Measurements from ENCODE around the gene VSTM2L.

The VSTM2L gene

GRCh38 chr20:37980876-37981275 lies 77.9 kb downstream of the VSTM2L start:
- WGBS (ENCODE audit: extremely low coverage, insufficient coverage, insufficient read length), result no CpG with 5 or more reads among the region's 6 CpGs
- H3K18ac ChIP-seq (ENCODE audit: low read length), result no peak overlapping the region
- H3K4ac ChIP-seq (ENCODE audit: low read depth, low read length), result no peak overlapping the region
- no peaks in the 10 kb centered on the region for H3K79me2 ChIP-seq (ENCODE audit: control insufficient read depth, insufficient read depth, low read length, poor library complexity)
- no peaks in the 10 kb centered on the region for H3K79me1 ChIP-seq (ENCODE audit: low read length)
- peaks cover 6 to 9% of the 10 kb centered on the region in 2 experiments for H3K36me3 ChIP-seq (ENCODE audit: control insufficient read depth in 1 of 2, insufficient read depth in 2 of 2, low read length in 2 of 2)
- H4K12ac ChIP-seq (ENCODE audit: low read depth, low read length), result no peak overlapping the region
- no peak overlapping the region for H4K8ac ChIP-seq (ENCODE audit: low read depth, low read length)
- no peak overlapping the region for H2AK5ac ChIP-seq (ENCODE audit: low read length)
- H3K9ac ChIP-seq (ENCODE audit: low read length), result no peak overlapping the region
- DNase-seq, result no peak
- H3K27me3 ChIP-seq (ENCODE audit: insufficient read depth, low read length), result no peaks in the 10 kb centered on the region
- H2AFZ ChIP-seq (ENCODE audit: insufficient read depth, low read length, poor library complexity), result no peak overlapping the region
- no peak overlapping the region for H3K4me3 ChIP-seq (ENCODE audit: low read depth, low read length)
- H2BK120ac ChIP-seq (ENCODE audit: insufficient read depth, low read length, poor library complexity), result no peak overlapping the region
- H2BK5ac ChIP-seq (ENCODE audit: low read depth, low read length, poor library complexity), result no peak overlapping the region
- H3K4me2 ChIP-seq (ENCODE audit: low read length), result no peak overlapping the region
- H3K23ac ChIP-seq (ENCODE audit: low read length), result no peak overlapping the region
- no peak overlapping the region for H3K14ac ChIP-seq (ENCODE audit: low read length)
- H3K9me3 ChIP-seq (ENCODE audit: insufficient read depth, low read depth, low read length), result peaks cover 2% of the 10 kb centered on the region
- H3K4me1 ChIP-seq (ENCODE audit: control insufficient read depth in 1 of 2, insufficient read depth in 2 of 2, low read length in 2 of 2), result no peaks in the 10 kb centered on the region
- H3K27ac ChIP-seq (ENCODE audit: low read depth, low read length), result no peak overlapping the region
- no peak overlapping the region for H2BK12ac ChIP-seq (ENCODE audit: low read length)
- no peak overlapping the region for H4K91ac ChIP-seq (ENCODE audit: low read depth, low read length)

GRCh38 chr20:37981568-37981967 lies 78.6 kb downstream of the VSTM2L start:
- H3K14ac ChIP-seq (ENCODE audit: low read length), result no peak overlapping the region
- H3K4me1 ChIP-seq (ENCODE audit: control insufficient read depth in 1 of 2, insufficient read depth in 2 of 2, low read length in 2 of 2), result no peaks in the 10 kb centered on the region
- no peak overlapping the region for H2AK5ac ChIP-seq (ENCODE audit: low read length)
- no peak overlapping the region for H4K91ac ChIP-seq (ENCODE audit: low read depth, low read length)
- peaks cover 2% of the 10 kb centered on the region for H3K9me3 ChIP-seq (ENCODE audit: insufficient read depth, low read depth, low read length)
- H2BK120ac ChIP-seq (ENCODE audit: insufficient read depth, low read length, poor library complexity), result no peak overlapping the region
- no peak overlapping the region for H3K9ac ChIP-seq (ENCODE audit: low read length)
- no peaks in the 10 kb centered on the region for H3K27me3 ChIP-seq (ENCODE audit: insufficient read depth, low read length)
- no peak overlapping the region for H3K27ac ChIP-seq (ENCODE audit: low read depth, low read length)
- no peak overlapping the region for H2BK5ac ChIP-seq (ENCODE audit: low read depth, low read length, poor library complexity)
- no peak overlapping the region for H3K23ac ChIP-seq (ENCODE audit: low read length)
- no peak overlapping the region for H4K12ac ChIP-seq (ENCODE audit: low read depth, low read length)
- peaks cover 6 to 9% of the 10 kb centered on the region in 2 experiments for H3K36me3 ChIP-seq (ENCODE audit: control insufficient read depth in 1 of 2, insufficient read depth in 2 of 2, low read length in 2 of 2)
- H3K79me2 ChIP-seq (ENCODE audit: control insufficient read depth, insufficient read depth, low read length, poor library complexity), result no peaks in the 10 kb centered on the region
- DNase-seq, result no peak
- H4K8ac ChIP-seq (ENCODE audit: low read depth, low read length), result no peak overlapping the region
- H2AFZ ChIP-seq (ENCODE audit: insufficient read depth, low read length, poor library complexity), result no peak overlapping the region
- H3K4me3 ChIP-seq (ENCODE audit: low read depth, low read length), result no peak overlapping the region
- whole genome bisulfite sequencing (ENCODE audit: extremely low coverage, insufficient coverage, insufficient read length), result no CpG with 5 or more reads among the region's 8 CpGs
- H3K79me1 ChIP-seq (ENCODE audit: low read length), result no peaks in the 10 kb centered on the region
- H3K18ac ChIP-seq (ENCODE audit: low read length), result no peak overlapping the region
- no peak overlapping the region for H3K4ac ChIP-seq (ENCODE audit: low read depth, low read length)
- H2BK12ac ChIP-seq (ENCODE audit: low read length), result no peak overlapping the region
- no peak overlapping the region for H3K4me2 ChIP-seq (ENCODE audit: low read length)

- WGBS (ENCODE audit: extremely low coverage, insufficient coverage, insufficient read length), result no CpG with 5 or more reads among the region's 13 CpGs
- Histone ChIP-seq H3K4me2 (ENCODE audit: low read length) (no peak overlapping the region), H2AK5ac (ENCODE audit: low read length) (no peak overlapping the region), H2BK12ac (ENCODE audit: low read length) (no peak overlapping the region), H3K9ac (ENCODE audit: low read length) (no peak overlapping the region), H3K4ac (ENCODE audit: low read depth, low read length) (no peak overlapping the region), H3K23ac (ENCODE audit: low read length) (no peak overlapping the region), H3K79me2 (ENCODE audit: control insufficient read depth, insufficient read depth, low read length, poor library complexity) (no peaks in the 10 kb centered on the region), H2BK120ac (ENCODE audit: insufficient read depth, low read length, poor library complexity) (no peak overlapping the region), H4K12ac (ENCODE audit: low read depth, low read length) (no peak overlapping the region), H2AFZ (ENCODE audit: insufficient read depth, low read length, poor library complexity) (no peak overlapping the region), H3K4me1 (ENCODE audit: control insufficient read depth in 1 of 2, insufficient read depth in 2 of 2, low read length in 2 of 2) (peaks cover 0 to 2% of the 10 kb centered on the region in 2 experiments), H3K4me3 (ENCODE audit: low read depth, low read length) (no peak overlapping the region), H4K91ac (ENCODE audit: low read depth, low read length) (no peak overlapping the region), H3K79me1 (ENCODE audit: low read length) (no peaks in the 10 kb centered on the region), H3K14ac (ENCODE audit: low read length) (no peak overlapping the region), H3K9me3 (ENCODE audit: insufficient read depth, low read depth, low read length) (no peaks in the 10 kb centered on the region), H2BK5ac (ENCODE audit: low read depth, low read length, poor library complexity) (no peak overlapping the region), H3K27ac (ENCODE audit: low read depth, low read length) (no peak overlapping the region), H3K36me3 (ENCODE audit: control insufficient read depth in 1 of 2, insufficient read depth in 2 of 2, low read length in 2 of 2) (peaks cover 10 to 15% of the 10 kb centered on the region in 2 experiments), H3K18ac (ENCODE audit: low read length) (no peak overlapping the region), H3K27me3 (ENCODE audit: insufficient read depth, low read length) (no peaks in the 10 kb centered on the region), H4K8ac (ENCODE audit: low read depth, low read length) (no peak overlapping the region)
- DNase-seq, result no peak
Observed at GRCh38 chr20:37983286-37983685, 80.4 kb downstream of the VSTM2L start.

- H2BK5ac ChIP-seq (ENCODE audit: low read depth, low read length, poor library complexity), result no peak overlapping the region
- no peak overlapping the region for H3K4me3 ChIP-seq (ENCODE audit: low read depth, low read length)
- H3K23ac ChIP-seq (ENCODE audit: low read length), result no peak overlapping the region
- no peak overlapping the region for H2BK12ac ChIP-seq (ENCODE audit: low read length)
- no peak overlapping the region for H3K14ac ChIP-seq (ENCODE audit: low read length)
- H3K9me3 ChIP-seq (ENCODE audit: insufficient read depth, low read depth, low read length), result no peaks in the 10 kb centered on the region
- peaks cover 10 to 17% of the 10 kb centered on the region in 2 experiments for H3K36me3 ChIP-seq (ENCODE audit: control insufficient read depth in 1 of 2, insufficient read depth in 2 of 2, low read length in 2 of 2)
- no peak overlapping the region for H3K27ac ChIP-seq (ENCODE audit: low read depth, low read length)
- no peak for DNase-seq
- H3K79me1 ChIP-seq (ENCODE audit: low read length), result no peaks in the 10 kb centered on the region
- no peaks in the 10 kb centered on the region for H3K79me2 ChIP-seq (ENCODE audit: control insufficient read depth, insufficient read depth, low read length, poor library complexity)
- no CpG with 5 or more reads among the region's 14 CpGs for WGBS (ENCODE audit: extremely low coverage, insufficient coverage, insufficient read length)
- H2BK120ac ChIP-seq (ENCODE audit: insufficient read depth, low read length, poor library complexity), result no peak overlapping the region
- H2AFZ ChIP-seq (ENCODE audit: insufficient read depth, low read length, poor library complexity), result no peak overlapping the region
- no peak overlapping the region for H4K12ac ChIP-seq (ENCODE audit: low read depth, low read length)
- H3K9ac ChIP-seq (ENCODE audit: low read length), result no peak overlapping the region
- no peak overlapping the region for H2AK5ac ChIP-seq (ENCODE audit: low read length)
- no peak overlapping the region for H3K4me2 ChIP-seq (ENCODE audit: low read length)
- no peak overlapping the region for H4K91ac ChIP-seq (ENCODE audit: low read depth, low read length)
- no peaks in the 10 kb centered on the region for H3K27me3 ChIP-seq (ENCODE audit: insufficient read depth, low read length)
- no peak overlapping the region for H3K18ac ChIP-seq (ENCODE audit: low read length)
- no peak overlapping the region for H3K4ac ChIP-seq (ENCODE audit: low read depth, low read length)
- no peak overlapping the region for H4K8ac ChIP-seq (ENCODE audit: low read depth, low read length)
- H3K4me1 ChIP-seq (ENCODE audit: control insufficient read depth in 1 of 2, insufficient read depth in 2 of 2, low read length in 2 of 2), result peaks cover 0 to 2% of the 10 kb centered on the region in 2 experiments
Observed at GRCh38 chr20:37984018-37984785, 81.3 kb downstream of the VSTM2L start.
